Mesodermal cell (in vitro differentiated cells): ENCODE data around the gene ZNF584.
"Not testable (repeated sequence)": the region's sequence is repeated elsewhere in the genome, so short reads cannot be mapped to it uniquely, and the experiment has no call there.

ENCODE experiments used
- H3K27ac ChIP-seq: 2 replicates; pipeline ENCODE4 v1.7.0; 2013; ENCODE audit warnings: mild to moderate bottlenecking, low read depth, low read length, moderate library complexity; ENCODE audit not compliant: severe bottlenecking
- H3K36me3 ChIP-seq: 2 replicates; pipeline ENCODE4 v1.7.1; 2013; ENCODE audit warnings: mild to moderate bottlenecking, low read length, moderate library complexity; ENCODE audit not compliant: control insufficient read depth, insufficient read depth
- H3K4me1 ChIP-seq: one replicate; pipeline ENCODE4 v1.7.1; 2013; ENCODE audit warnings: mild to moderate bottlenecking, low read length; ENCODE audit not compliant: insufficient read depth, control insufficient read depth, poor library complexity, severe bottlenecking
- H3K4me3 ChIP-seq: 2 replicates; pipeline ENCODE4 v1.7.0; 2013; ENCODE audit warnings: low read length, control low read depth, mild to moderate bottlenecking; ENCODE audit not compliant: insufficient read depth, poor library complexity, severe bottlenecking; ENCODE audit errors: extremely low read depth
- H3K9me3 ChIP-seq: 2 replicates; pipeline ENCODE4 v1.7.1; 2013; ENCODE audit warnings: mild to moderate bottlenecking, low read length, moderate library complexity; ENCODE audit not compliant: control insufficient read depth
- WGBS, 2 experiments: methylation state at CpG; one replicate each; pipeline ENCODE4 v1.1.5; 2013; ENCODE audit warnings: missing lambda C conversion rate in 2 of 2; ENCODE audit not compliant: insufficient coverage in 2 of 2; 5-methylcytosine and 5-hydroxymethylcytosine counted together

ZNF584 gene

GRCh38 chr19:58376724-58377123 lies 31.7 kb upstream of the ZNF584 start:
- not testable (repeated sequence) for H3K36me3 ChIP-seq, H3K27ac ChIP-seq, H3K4me1 ChIP-seq, H3K4me3 ChIP-seq, H3K9me3 ChIP-seq
- 98 to 100% methylated on average over 1 to 4 of the region's 7 CpGs for WGBS, 2 experiments

GRCh38 chr19:58379246-58379645 lies 29.2 kb upstream of the ZNF584 start:
- H3K27ac ChIP-seq, result no peak overlapping the region
- H3K4me1 ChIP-seq, result no peaks in the 10 kb centered on the region
- H3K9me3 ChIP-seq, result no peaks in the 10 kb centered on the region
- H3K36me3 ChIP-seq, result no peaks in the 10 kb centered on the region
- no peak overlapping the region for H3K4me3 ChIP-seq
- WGBS, 2 experiments, result 88 to 94% methylated on average over 6 of the region's 6 CpGs

- Histone ChIP-seq H3K36me3 (no peaks in the 10 kb centered on the region), H3K4me1 (peaks cover 1% of the 10 kb centered on the region), H3K9me3 (no peaks in the 10 kb centered on the region), H3K4me3 (peak overlapping the region; percentile 64), H3K27ac (peak overlapping the region; percentile 75)
- 11 to 15% methylated on average over 24 of the region's 24 CpGs for WGBS, 2 experiments
These were observed 28.3 kb upstream of the ZNF584 start for GRCh38 chr19:58380037-58380661.

GRCh38 chr19:58380662-58381459 lies 27.6 kb upstream of the ZNF584 start, which contains the start of gene ZNF837:
TSS of gene ZNF837 (minus strand) at chr19:58381030. CDS start at chr19:58369332, 11,698 bp downstream.
- 0% methylated on average over 64 to 65 of the region's 83 CpGs for WGBS, 2 experiments
- no peaks in the 10 kb centered on the region for H3K9me3 ChIP-seq
- peaks cover 8% of the 10 kb centered on the region for H3K4me1 ChIP-seq
- peak within 1 kb of the TSS; percentile 64 for H3K4me3 ChIP-seq
- H3K27ac ChIP-seq, result peak within 1 kb of the TSS; percentile 75
- no peaks in the 10 kb centered on the region for H3K36me3 ChIP-seq

- Histone ChIP-seq H3K27ac (peak overlapping the region; percentile 57), H3K9me3 (no peaks in the 10 kb centered on the region), H3K36me3 (no peaks in the 10 kb centered on the region), H3K4me3 (peak overlapping the region; percentile 64), H3K4me1 (peaks cover 11% of the 10 kb centered on the region)
- 55 to 67% methylated on average over 14 to 23 of the region's 26 CpGs for WGBS, 2 experiments
These were observed 26.8 kb upstream of the ZNF584 start for GRCh38 chr19:58381460-58382212.

GRCh38 chr19:58382997-58383603 lies 25.3 kb upstream of the ZNF584 start:
- no peak overlapping the region for H3K27ac ChIP-seq
- H3K9me3 ChIP-seq, result no peaks in the 10 kb centered on the region

GRCh38 chr19:58385313-58385890 lies 23.0 kb upstream of the ZNF584 start:
- 93 to 94% methylated on average over 9 of the region's 9 CpGs for WGBS, 2 experiments
- H3K4me1 ChIP-seq, result peaks cover 27% of the 10 kb centered on the region
- H3K27ac ChIP-seq, result peak overlapping the region; percentile 5
- peak overlapping the region; percentile 81 for H3K4me3 ChIP-seq
- peaks cover 26% of the 10 kb centered on the region for H3K36me3 ChIP-seq
- no peaks in the 10 kb centered on the region for H3K9me3 ChIP-seq

More at GRCh38 chr19:58382997-58383603, 25.3 kb upstream of the ZNF584 start:
- peaks cover 14% of the 10 kb centered on the region for H3K4me1 ChIP-seq
- WGBS, 2 experiments, result 85 to 95% methylated on average over 5 of the region's 6 CpGs
- peaks cover 6% of the 10 kb centered on the region for H3K36me3 ChIP-seq
- H3K4me3 ChIP-seq, result no peak overlapping the region

- H3K27ac ChIP-seq, result peak overlapping the region; percentile 98
- no peaks in the 10 kb centered on the region for H3K9me3 ChIP-seq
- peaks cover 33% of the 10 kb centered on the region for H3K36me3 ChIP-seq
- peaks cover 27% of the 10 kb centered on the region for H3K4me1 ChIP-seq
- WGBS, 2 experiments, result 19 to 21% methylated on average over 24 to 26 of the region's 36 CpGs
- H3K4me3 ChIP-seq, result peak overlapping the region; percentile 81
These were observed 22.4 kb upstream of the ZNF584 start for GRCh38 chr19:58385891-58386575.

- H3K4me3 ChIP-seq, result peak within 1 kb of the TSS; percentile 81
- H3K36me3 ChIP-seq, result peaks cover 39% of the 10 kb centered on the region
- peak within 1 kb of the TSS; percentile 98 for H3K27ac ChIP-seq
- H3K4me1 ChIP-seq, result peaks cover 27% of the 10 kb centered on the region
- no peaks in the 10 kb centered on the region for H3K9me3 ChIP-seq
- WGBS, 2 experiments, result 0 to 1% methylated on average over 57 to 63 of the region's 64 CpGs
These were observed 21.7 kb upstream of the ZNF584 start, which contains the start of gene RPS5 for GRCh38 chr19:58386576-58387337. TSS of gene RPS5 (plus strand) at chr19:58387269. CDS start at chr19:58388138, 869 bp downstream.
